Thoracic aorta (tissue), 2 donors: ENCODE measurements around the gene SEPTIN8. TPM values are rescaled to one million over a fixed set of nuclear protein-coding genes. Genes with fewer than 3 reads are reported as not detected.
"Not testable (repeated sequence)": the region's sequence is repeated elsewhere in the genome, so short reads cannot be mapped to it uniquely, and the experiment has no call there.

ENCODE experiments used
- ATAC-seq: fragments of 150-250 bp; one replicate; pipeline ENCODE4 v1.8.0; 2017; ENCODE audit warnings: low read depth; ENCODE audit not compliant: insufficient number of reproducible peaks, low FRiP score
- DNase-seq: peaks from one replicate; pipeline ENCODE4 v3.0.0-alpha.2; 2020; ENCODE audit warnings: low spot score
- H3K27ac ChIP-seq, 2 donors: fragments of 200-600 bp; sonication (generic); 1 replicate in 1 of 2; 2 replicates in 1 of 2; pipeline ENCODE4 v1.5.1; 2016; ENCODE audit warnings: mild to moderate bottlenecking in 2 of 2, moderate library complexity in 2 of 2
- H3K27me3 ChIP-seq: fragments of 200-600 bp; sonication (generic); replicated peaks from 2 replicates; pipeline ENCODE4 v1.6.0; 2016; ENCODE audit warnings: mild to moderate bottlenecking; ENCODE audit not compliant: insufficient read depth
- H3K36me3 ChIP-seq: fragments of 200-600 bp; sonication (generic); one replicate; pipeline ENCODE4 v1.5.1; 2016
- H3K4me1 ChIP-seq, 2 donors: fragments of 200-600 bp; sonication (generic); 1 replicate in 1 of 2; 2 replicates in 1 of 2; pipeline versions ENCODE4 v1.5.1 to v1.6.0; 2016; ENCODE audit warnings: low read depth in 2 of 2, mild to moderate bottlenecking in 1 of 2; ENCODE audit not compliant: control insufficient read depth in 1 of 2
- H3K4me3 ChIP-seq: fragments of 200-600 bp; sonication (generic); 2 replicates; pipeline ENCODE4 v1.5.1; 2016; ENCODE audit warnings: mild to moderate bottlenecking
- H3K9me3 ChIP-seq: fragments of 200-600 bp; sonication (generic); 2 replicates; pipeline ENCODE4 v1.5.1; 2016
- total RNA-seq, 2 donors: library from RNA; depleted of rRNA; stranded (reverse); fragments of >200 nt; gene quantifications; one replicate each; pipeline versions ENCODE4 v1.1.0 to v1.2.3, GENCODE V29; 2016
- TF ChIP-seq, protein P1 (sequence below): fragments of 200-600 bp; sonication (generic); IDR thresholded peaks from one replicate; pipeline ENCODE4 v1.5.1; 2019; ENCODE audit warnings: antibody characterized with exemption

The SEPTIN8 gene
- total RNA-seq, 2 donors from 2014 or later, result 85.7 to 111 TPM

DNA sequence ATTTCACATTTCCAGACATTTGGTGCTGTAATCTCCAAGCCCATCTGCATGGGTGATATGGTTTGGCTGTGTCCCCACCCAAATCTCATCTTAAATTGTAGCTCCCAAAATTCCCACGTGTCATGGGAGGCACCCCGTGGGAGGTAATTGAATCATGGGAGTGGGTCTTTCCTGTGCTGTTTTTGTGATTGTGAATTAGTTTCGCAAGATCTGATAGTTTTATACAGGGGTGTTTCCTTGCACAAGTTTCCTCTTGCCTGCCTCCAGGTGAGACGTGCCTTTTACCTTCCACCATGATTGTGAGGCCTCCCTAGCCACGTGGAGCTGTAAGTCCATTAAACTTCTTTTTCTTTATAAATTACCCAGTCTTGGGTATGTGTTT is 25.6 kb upstream of the SEPTIN8 start:
- H3K36me3 ChIP-seq, H3K27ac ChIP-seq, ATAC-seq, H3K4me3 ChIP-seq, DNase-seq, H3K4me1 ChIP-seq, H3K27me3 ChIP-seq, H3K9me3 ChIP-seq: not testable (repeated sequence)

DNA sequence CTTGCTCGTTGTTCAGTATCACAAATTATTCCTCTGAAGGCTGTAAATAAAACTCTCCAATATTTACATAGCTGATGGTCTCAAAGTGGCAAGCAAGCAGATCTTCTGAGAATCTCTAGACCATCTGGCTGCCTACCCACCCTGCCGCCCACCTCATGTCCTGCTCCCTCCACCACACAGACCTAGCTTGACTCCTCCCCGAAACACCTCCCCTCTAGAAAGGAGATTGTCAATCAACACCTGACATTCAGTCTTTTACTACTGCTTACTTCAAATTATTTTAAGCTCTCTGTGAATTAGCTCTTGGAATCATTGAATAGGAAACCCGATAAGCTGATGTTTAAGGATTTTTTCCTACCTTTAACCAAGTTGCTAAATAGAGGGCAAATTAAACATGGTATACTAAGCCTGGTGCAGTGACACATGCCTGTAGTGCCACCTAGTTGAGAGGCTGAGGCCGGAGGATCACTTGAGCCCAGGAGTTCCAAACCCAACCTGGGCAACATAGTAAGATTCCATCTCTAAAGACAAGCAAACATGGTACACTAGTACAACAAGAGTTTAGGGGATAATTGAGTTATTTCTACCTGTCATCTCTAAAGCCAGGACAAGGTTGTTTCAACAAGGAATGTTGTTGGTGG is 25.1 kb upstream of the SEPTIN8 start:
- Histone ChIP-seq H3K9me3 (no peaks in the 10 kb centered on the region), H3K36me3 (no peaks in the 10 kb centered on the region), H3K4me1 (no peaks in the 10 kb centered on the region), H3K27me3 (no peaks in the 10 kb centered on the region), H3K27ac (no peak overlapping the region), H3K4me3 (no peak overlapping the region)
- no peak for DNase-seq
- no peak for ATAC-seq
- TF ChIP-seq, protein P1, sequence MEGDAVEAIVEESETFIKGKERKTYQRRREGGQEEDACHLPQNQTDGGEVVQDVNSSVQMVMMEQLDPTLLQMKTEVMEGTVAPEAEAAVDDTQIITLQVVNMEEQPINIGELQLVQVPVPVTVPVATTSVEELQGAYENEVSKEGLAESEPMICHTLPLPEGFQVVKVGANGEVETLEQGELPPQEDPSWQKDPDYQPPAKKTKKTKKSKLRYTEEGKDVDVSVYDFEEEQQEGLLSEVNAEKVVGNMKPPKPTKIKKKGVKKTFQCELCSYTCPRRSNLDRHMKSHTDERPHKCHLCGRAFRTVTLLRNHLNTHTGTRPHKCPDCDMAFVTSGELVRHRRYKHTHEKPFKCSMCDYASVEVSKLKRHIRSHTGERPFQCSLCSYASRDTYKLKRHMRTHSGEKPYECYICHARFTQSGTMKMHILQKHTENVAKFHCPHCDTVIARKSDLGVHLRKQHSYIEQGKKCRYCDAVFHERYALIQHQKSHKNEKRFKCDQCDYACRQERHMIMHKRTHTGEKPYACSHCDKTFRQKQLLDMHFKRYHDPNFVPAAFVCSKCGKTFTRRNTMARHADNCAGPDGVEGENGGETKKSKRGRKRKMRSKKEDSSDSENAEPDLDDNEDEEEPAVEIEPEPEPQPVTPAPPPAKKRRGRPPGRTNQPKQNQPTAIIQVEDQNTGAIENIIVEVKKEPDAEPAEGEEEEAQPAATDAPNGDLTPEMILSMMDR, result no peak

DNA sequence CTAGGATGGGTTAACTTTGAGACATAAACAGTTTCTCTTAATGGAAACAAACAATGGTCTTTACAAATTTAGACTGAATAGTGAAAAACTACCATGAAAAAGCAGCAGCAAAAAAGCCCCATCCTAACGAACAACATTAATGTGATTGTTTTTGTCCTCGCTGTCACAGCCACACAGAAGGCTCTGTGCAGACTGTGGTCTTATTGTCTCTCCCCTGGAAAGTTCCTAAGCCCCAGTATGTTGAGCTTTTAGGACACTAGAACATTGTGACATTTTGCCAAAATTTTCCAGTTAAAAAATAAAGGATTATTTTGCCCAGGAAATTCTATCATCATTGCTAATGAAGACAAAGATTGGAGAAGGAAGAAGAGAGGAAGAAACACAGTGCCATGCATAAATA is 23.5 kb upstream of the SEPTIN8 start:
- TF ChIP-seq, protein P1, result no peak
- no peak for DNase-seq
- Histone ChIP-seq H3K27ac (no peak overlapping the region), H3K9me3 (no peaks in the 10 kb centered on the region), H3K36me3 (no peaks in the 10 kb centered on the region), H3K4me1 (no peaks in the 10 kb centered on the region), H3K27me3 (no peaks in the 10 kb centered on the region), H3K4me3 (no peak overlapping the region)
- no peak for ATAC-seq

DNA sequence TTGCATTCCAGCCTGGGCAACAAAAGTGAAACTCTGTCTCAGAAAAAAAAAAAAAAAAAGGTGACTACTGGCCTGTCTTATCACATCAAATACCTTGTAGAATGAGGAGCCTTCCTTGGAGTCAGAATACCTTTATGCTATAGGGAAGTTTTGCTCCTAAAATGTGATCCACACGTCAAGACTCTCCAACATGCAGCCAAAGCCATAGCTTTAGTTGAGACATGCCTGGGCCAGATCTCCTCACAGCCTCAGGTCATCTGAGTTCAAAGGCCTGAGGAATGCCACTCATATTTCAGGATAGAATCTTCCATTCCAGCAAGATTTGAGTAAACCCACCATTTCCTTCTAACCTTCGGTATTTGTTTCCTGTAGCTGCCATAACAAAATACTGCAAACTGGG is 22.4 kb upstream of the SEPTIN8 start:
- no peak overlapping the region for H3K4me3 ChIP-seq
- TF ChIP-seq, protein P1, result no peak
- H3K9me3 ChIP-seq, result no peaks in the 10 kb centered on the region
- no peaks in the 10 kb centered on the region for H3K36me3 ChIP-seq
- DNase-seq (no peak), ATAC-seq (no peak)
- no peaks in the 10 kb centered on the region for H3K27me3 ChIP-seq
- H3K27ac ChIP-seq, result no peak overlapping the region
- H3K4me1 ChIP-seq, result no peaks in the 10 kb centered on the region

DNA sequence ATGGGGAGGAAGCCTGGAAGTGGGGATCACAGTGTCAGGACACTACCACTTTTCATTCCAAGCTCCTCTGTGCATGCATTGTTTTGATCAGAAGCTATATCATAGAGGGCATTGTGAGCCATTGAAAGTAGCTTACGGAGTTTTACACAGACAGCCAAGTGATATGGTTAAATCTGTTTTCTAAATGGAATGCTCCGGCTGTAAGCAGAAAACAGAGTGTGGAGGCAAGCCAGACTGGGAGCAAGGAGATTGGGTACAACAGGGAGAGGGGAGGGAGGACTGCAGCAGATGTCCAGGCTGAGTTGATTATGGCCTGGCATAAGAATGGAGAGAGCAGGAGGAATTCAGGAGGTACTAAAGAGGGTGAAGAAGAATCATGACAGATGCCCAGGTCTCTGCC is 20.6 kb upstream of the SEPTIN8 start:
- TF ChIP-seq, protein P1, result no peak
- Histone ChIP-seq H3K36me3 (no peaks in the 10 kb centered on the region), H3K4me3 (no peak overlapping the region), H3K4me1 (no peaks in the 10 kb centered on the region), H3K27ac (no peak overlapping the region), H3K9me3 (no peaks in the 10 kb centered on the region), H3K27me3 (no peaks in the 10 kb centered on the region)
- DNase-seq (no peak), ATAC-seq (no peak)

DNA sequence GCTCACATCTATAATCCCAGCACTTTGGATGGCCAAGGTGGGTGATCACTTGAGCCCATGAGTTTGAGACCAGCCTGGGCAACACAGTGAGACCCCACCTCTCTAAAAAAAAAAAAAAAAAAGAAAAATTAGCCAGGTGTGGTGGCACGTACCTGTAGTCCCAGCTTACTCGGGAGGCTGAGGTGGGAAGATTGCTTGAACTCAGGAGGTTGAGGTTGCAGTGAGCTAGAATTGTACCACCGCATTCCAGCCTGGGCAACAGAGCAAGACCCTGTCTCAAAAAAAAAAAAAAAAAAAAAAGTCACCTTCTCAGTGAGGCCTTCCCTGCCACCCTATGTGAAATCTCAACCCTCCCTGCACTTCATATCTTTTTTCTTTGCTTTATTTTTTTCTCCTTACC is 14.0 kb upstream of the SEPTIN8 start:
- TF ChIP-seq, protein P1, result no peak
- ATAC-seq, result no peak
- H3K9me3 ChIP-seq, result no peaks in the 10 kb centered on the region
- no peaks in the 10 kb centered on the region for H3K36me3 ChIP-seq
- H3K27ac ChIP-seq, result no peak overlapping the region
- no peak for DNase-seq
- H3K4me1 ChIP-seq, result peaks cover 0 to 13% of the 10 kb centered on the region in 2 donors
- H3K27me3 ChIP-seq, result no peaks in the 10 kb centered on the region
- no peak overlapping the region for H3K4me3 ChIP-seq
